ENCODE results near the gene NAV3. TPM values are rescaled to one million over a fixed set of nuclear protein-coding genes. Genes with fewer than 3 reads are reported as not detected.

NAV3 gene
- polyA plus RNA-seq, 3 donors, result 0.11 TPM; not detected in 2

- Histone ChIP-seq H3K36me3 (replicated peaks in 1 of 2; ENCODE audit: control insufficient read depth in 1 of 2, insufficient read depth in 2 of 2, low read length in 2 of 2) (no peaks in the 10 kb centered on the region), H3K4me1 (ENCODE audit: control insufficient read depth in 1 of 2, insufficient read depth in 2 of 2, low read length in 2 of 2) (no peaks in the 10 kb centered on the region), H3K9me3 (replicated peaks in 1 of 2; ENCODE audit: control insufficient read depth in 1 of 2, insufficient read depth in 1 of 2, low read length in 2 of 2) (peaks cover 8 to 20% of the 10 kb centered on the region in 2 donors), H4K20me1 (ENCODE audit: insufficient read depth, low read length) (no peaks in the 10 kb centered on the region), H3K4me3 (replicated peaks in 1 of 3; ENCODE audit: low read depth in 2 of 3, low read length in 3 of 3) (no peak overlapping the region), H3K79me2 (ENCODE audit: insufficient read depth, low read length) (no peaks in the 10 kb centered on the region), H2AFZ (ENCODE audit: insufficient read depth, low read depth, low read length, poor library complexity, severe bottlenecking) (no peak overlapping the region), H3K27me3 (ENCODE audit: control insufficient read depth in 2 of 2, insufficient read depth in 2 of 2, low read length in 2 of 2) (no peaks in the 10 kb centered on the region), H3K9ac (ENCODE audit: insufficient read depth, low read length, poor library complexity, severe bottlenecking) (no peak overlapping the region), H3K4me2 (replicated peaks; ENCODE audit: extremely low read depth, low read length, poor library complexity, severe bottlenecking) (no peak overlapping the region), H3K27ac (ENCODE audit: low read depth in 1 of 2, low read length in 2 of 2) (no peak overlapping the region)
- Mint-ChIP-seq H3K4me3 (no peak overlapping the region), H3K36me3 (no peaks in the 10 kb centered on the region), H3K27ac (no peak overlapping the region), H3K9me3 (peaks cover 10 to 30% (median 23%) of the 10 kb centered on the region in 7 donors), H3K4me1 (no peaks in the 10 kb centered on the region), H3K27me3 (ENCODE audit: low read depth in 3 of 3) (no peaks in the 10 kb centered on the region)
- WGBS (ENCODE audit: insufficient coverage), result 94% methylated on average over 10 of the region's 12 CpGs
- no peak for DNase-seq
- intact Hi-C loops (cut with micrococcal nuclease), result no loop called here
- TF ChIP-seq, protein P1, sequence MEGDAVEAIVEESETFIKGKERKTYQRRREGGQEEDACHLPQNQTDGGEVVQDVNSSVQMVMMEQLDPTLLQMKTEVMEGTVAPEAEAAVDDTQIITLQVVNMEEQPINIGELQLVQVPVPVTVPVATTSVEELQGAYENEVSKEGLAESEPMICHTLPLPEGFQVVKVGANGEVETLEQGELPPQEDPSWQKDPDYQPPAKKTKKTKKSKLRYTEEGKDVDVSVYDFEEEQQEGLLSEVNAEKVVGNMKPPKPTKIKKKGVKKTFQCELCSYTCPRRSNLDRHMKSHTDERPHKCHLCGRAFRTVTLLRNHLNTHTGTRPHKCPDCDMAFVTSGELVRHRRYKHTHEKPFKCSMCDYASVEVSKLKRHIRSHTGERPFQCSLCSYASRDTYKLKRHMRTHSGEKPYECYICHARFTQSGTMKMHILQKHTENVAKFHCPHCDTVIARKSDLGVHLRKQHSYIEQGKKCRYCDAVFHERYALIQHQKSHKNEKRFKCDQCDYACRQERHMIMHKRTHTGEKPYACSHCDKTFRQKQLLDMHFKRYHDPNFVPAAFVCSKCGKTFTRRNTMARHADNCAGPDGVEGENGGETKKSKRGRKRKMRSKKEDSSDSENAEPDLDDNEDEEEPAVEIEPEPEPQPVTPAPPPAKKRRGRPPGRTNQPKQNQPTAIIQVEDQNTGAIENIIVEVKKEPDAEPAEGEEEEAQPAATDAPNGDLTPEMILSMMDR (IDR thresholded peaks at IDR 0.05), result no peak
Measured at GRCh38 chr12:78050790-78051189, 220.1 kb downstream of the NAV3 start.

- no peak overlapping the region for H2AFZ ChIP-seq (ENCODE audit: insufficient read depth, low read depth, low read length, poor library complexity, severe bottlenecking)
- H3K4me1 Mint-ChIP-seq, result no peaks in the 10 kb centered on the region
- H3K4me1 ChIP-seq (ENCODE audit: control insufficient read depth in 1 of 2, insufficient read depth in 2 of 2, low read length in 2 of 2), result no peaks in the 10 kb centered on the region
- H3K9me3 ChIP-seq (replicated peaks in 1 of 2; ENCODE audit: control insufficient read depth in 1 of 2, insufficient read depth in 1 of 2, low read length in 2 of 2), result peaks cover 0 to 4% of the 10 kb centered on the region in 2 donors
- no peaks in the 10 kb centered on the region for H4K20me1 ChIP-seq (ENCODE audit: insufficient read depth, low read length)
- no peak overlapping the region for H3K4me3 ChIP-seq (replicated peaks in 1 of 3; ENCODE audit: low read depth in 2 of 3, low read length in 3 of 3)
- intact Hi-C loops (cut with micrococcal nuclease), result no loop called here
- H3K27me3 Mint-ChIP-seq (ENCODE audit: low read depth in 3 of 3), result no peaks in the 10 kb centered on the region
- H3K36me3 Mint-ChIP-seq, result no peaks in the 10 kb centered on the region
- no peak for DNase-seq
- H3K79me2 ChIP-seq (ENCODE audit: insufficient read depth, low read length), result no peaks in the 10 kb centered on the region
- H3K9ac ChIP-seq (ENCODE audit: insufficient read depth, low read length, poor library complexity, severe bottlenecking), result no peak overlapping the region
- H3K27ac Mint-ChIP-seq, result no peak overlapping the region
- no peaks in the 10 kb centered on the region for H3K36me3 ChIP-seq (replicated peaks in 1 of 2; ENCODE audit: control insufficient read depth in 1 of 2, insufficient read depth in 2 of 2, low read length in 2 of 2)
- H3K27ac ChIP-seq (ENCODE audit: low read depth in 1 of 2, low read length in 2 of 2), result no peak overlapping the region
- TF ChIP-seq, protein P1 (IDR thresholded peaks at IDR 0.05), result no peak
- H3K27me3 ChIP-seq (ENCODE audit: control insufficient read depth in 2 of 2, insufficient read depth in 2 of 2, low read length in 2 of 2), result no peaks in the 10 kb centered on the region
- no peak overlapping the region for H3K4me2 ChIP-seq (replicated peaks; ENCODE audit: extremely low read depth, low read length, poor library complexity, severe bottlenecking)
- H3K9me3 Mint-ChIP-seq, result peaks cover 0 to 8% (median 3%) of the 10 kb centered on the region in 7 donors
- no peak overlapping the region for H3K4me3 Mint-ChIP-seq
Measured at GRCh38 chr12:78055545-78055944, 224.9 kb downstream of the NAV3 start.

Data from CD14-positive monocyte (primary cell).